CD4-positive, alpha-beta T cell treated with Interleukin-10 for 1 hour (primary cell): Measurements from ENCODE around the gene VCAN.

Experiments
- DNase-seq: peaks from one replicate; pipeline ENCODE4 v3.0.0-alpha.2; 2020

The VCAN gene

DNA sequence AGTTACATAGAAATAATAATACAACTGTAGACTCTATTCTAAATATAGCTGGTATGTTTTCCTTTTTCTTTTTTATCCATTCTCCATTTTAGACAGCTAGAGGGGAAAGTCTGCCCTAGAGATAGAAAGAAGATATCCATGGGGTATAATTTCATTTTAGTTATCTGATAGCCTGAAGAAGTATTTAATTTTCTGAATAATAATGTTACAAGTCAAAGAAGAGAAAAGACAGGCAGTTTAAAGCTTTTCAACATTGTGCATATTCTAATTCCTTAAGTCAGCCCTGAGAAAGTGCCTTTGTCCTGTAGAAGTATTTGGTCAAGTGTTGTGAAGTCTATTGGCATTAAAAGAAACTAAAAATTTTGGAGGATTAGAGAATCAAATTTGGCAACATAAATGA lies 2.5 kb upstream of the VCAN start:
- no peak for DNase-seq

- DNase-seq: no peak
These were observed 779 bp upstream of the VCAN start for GRCh38 chr5:83470526-83471404.

DNA sequence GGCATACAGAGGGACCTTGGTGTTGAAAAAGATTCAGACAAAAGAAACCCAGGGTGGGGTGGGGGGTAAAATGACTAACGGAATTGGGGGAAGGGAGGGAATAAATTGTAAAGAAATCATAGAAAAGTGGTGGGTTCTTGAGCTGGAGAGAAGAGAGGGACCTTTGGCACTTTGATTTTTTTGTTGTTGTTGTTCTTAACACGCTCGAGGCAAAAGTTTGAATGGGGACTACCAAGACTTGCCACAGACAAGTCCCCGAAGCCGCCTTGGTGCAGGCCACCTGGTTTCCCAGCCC lies 616 bp downstream of the VCAN start:
- DNase-seq: no peak

DNA sequence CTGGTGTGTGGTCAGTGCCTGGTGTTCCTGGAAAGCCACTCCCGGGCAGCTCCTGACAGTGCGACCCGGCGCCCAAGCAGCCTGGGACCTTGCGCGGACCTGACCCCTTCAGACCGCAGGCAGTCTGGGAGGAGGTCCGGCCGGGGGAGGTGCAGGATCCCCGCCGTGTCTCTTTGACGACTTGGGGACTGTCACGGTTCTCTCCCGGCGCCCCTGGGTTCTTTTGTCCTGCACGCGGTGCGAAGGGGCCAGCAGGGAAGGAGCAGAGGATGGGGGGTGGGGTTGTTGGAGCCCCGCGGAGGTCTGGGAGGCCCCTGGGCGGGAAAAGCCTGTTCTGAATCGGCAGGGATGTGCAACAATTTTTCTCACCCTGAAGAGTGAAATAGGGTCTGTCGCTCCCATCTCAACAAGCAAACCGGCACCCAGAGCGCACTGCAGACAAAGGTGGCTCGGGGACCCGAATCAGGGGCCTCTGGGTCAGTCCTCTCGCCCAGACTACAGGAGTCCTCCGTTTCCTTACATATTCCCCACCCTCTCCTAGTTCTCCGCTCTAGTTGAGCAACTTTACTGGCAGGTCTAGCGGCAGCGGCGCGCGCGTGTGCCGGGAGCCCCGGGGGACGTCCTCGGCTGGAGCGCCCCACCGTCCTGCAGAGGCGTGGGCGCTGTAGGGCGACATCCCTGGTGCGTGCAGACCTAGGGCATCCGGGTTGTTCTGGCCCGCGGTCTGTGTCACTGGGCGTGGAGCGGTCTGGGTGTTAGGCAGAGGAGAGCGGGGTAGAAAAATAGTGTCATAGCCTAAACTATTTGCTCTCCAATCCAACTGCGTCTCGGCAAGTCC lies 1.2 kb downstream of the VCAN start:
- no peak for DNase-seq

DNA sequence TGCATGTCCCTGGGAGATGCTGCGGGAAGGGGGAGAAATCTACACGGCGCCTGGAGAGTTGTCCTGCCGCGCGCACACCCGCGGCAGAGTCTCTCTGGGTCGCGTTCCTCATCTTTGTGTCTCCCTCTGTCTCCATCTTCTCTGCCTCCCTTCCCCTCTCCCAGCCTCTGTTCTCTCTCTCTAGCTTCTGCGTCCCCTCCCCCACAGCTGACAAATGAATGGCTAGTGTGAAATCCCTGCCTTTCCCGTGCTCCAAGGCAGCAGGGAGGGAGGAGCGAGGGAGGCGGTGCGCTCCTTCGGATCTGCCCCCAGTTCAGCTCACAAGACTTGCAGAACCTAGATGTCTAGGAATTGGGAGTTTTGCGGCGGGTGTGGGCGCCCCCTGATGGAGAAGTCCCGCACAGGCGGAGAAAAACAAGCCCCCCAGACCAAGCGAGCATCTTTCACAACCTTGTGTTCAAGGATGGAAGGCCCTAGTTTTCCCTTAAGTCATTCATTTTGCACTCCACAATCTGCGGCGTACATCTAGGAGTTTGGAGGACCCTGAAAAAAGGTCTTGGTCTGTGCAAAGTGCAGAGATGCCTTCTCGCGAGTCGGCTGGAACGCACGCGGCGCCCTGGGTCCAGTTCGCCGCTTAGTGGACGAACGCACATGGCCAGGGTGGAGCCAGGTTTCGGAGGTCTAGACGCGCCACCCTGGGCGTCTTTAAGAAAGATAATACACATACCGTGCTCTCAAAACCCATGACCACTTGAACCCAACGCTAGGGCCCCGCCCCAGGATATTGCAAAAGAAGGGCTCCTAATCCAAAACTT lies 2.0 kb downstream of the VCAN start:
- DNase-seq: peak; percentile 37

- DNase-seq: peak; percentile 20
These were observed 2.7 kb downstream of the VCAN start for GRCh38 chr5:83474161-83474796.

GRCh38 chr5:83474991-83475390 lies 3.4 kb downstream of the VCAN start:
- no peak for DNase-seq

- no peak for DNase-seq
These were observed 3.9 kb downstream of the VCAN start for GRCh38 chr5:83475391-83475863.

- no peak for DNase-seq
These were observed 4.6 kb downstream of the VCAN start for GRCh38 chr5:83475935-83476814.

DNA sequence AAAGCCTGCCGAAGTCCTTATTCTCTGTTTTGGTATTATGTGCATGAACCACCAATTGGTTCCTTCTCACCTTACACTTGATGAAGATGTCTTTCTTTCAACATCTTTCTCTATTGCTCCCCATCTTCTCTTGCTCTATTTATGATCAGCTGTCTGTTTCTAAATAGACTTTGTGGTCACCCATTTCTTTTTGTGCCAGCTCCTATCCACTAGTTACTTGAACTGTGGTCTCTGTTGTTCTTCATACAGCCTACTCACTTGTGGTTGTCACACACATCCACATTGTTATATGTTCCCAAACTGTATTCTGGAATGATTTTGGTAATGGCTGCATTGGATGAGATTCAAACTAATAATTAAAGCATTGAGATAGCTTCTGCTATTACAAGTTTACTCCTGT lies 11.4 kb downstream of the VCAN start:
- DNase-seq: no peak

GRCh38 chr5:83484294-83484693 lies 12.8 kb downstream of the VCAN start:
- DNase-seq: no peak

DNA sequence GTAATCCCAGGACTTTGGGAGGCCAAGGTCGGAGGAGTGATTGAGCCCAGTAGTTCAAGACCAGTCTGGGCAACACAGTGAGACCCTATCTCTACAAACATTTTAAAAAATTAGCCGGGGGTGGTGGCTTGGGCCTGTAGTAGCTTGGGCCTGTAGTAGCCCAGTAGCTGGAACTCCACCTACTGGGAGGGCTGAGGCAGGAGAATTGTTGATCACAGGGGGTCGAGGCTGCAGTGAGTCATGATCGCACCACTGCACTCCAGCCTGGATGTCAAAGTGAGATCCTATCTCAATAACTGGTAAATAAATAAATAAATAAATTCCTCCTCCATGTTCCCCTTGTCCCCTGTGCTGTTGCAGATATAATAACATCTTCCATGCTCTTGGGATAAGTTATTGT lies 14.3 kb downstream of the VCAN start:
- no peak for DNase-seq

DNA sequence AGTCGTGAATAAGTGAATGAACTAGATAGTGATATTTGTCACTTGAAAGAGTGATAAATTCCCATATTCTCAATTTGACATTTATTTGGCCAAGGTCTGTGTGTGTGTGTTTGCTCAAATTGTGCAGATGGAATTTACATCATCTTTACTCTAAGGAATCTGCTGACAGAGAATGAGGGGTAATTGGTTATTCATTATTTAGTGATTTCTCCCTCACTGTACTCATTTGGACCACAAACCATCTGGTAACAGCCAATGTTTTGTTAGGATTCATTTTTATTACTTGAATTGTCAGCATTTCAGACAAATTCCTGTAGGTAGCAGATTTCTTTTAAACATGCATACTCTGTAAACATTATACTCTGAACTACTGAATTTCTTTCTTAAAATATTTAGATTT lies 15.6 kb downstream of the VCAN start:
- no peak for DNase-seq

GRCh38 chr5:83488271-83488670 lies 16.7 kb downstream of the VCAN start:
- DNase-seq: no peak

DNA sequence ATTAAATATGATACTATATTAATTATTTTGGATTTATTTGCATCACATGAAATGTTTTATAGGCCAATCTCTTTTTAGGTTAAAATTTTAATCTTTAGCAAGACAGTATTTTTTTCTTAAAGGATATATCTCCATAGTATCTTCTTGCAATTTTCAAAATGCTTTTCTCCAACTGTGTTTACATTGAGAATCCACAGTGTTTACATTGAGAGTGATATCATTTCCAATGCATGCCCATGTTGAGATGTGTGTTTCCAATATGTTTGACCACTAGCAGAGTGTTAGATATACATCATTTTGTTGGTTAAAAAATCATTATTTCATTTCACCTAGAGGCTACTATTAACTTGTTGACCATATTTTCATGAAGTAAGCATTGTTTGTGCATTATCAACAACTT lies 17.3 kb downstream of the VCAN start:
- DNase-seq: no peak

- no peak for DNase-seq
These were observed 18.7 kb downstream of the VCAN start for GRCh38 chr5:83490203-83490602.

DNA sequence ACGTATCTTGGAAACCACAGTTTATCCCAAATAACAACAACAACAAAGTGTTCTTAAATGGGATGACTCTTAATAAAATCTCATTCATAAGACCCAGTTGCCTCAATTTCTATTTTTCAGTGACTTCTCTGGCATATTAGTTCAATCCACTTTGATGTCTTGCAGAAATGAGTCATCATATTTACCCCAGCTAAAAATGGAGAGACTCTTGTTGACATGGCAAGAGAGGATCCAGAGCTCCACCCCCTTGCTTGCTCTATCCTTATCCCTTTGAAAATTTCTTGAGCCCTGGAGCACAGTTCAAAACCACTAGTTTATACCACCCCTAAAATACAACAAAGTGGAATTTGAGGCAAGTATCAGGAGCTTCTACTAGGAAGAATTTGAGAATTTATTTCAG lies 20.8 kb downstream of the VCAN start:
- no peak for DNase-seq

- DNase-seq: no peak
These were observed 22.1 kb downstream of the VCAN start for GRCh38 chr5:83493644-83494043.

DNA sequence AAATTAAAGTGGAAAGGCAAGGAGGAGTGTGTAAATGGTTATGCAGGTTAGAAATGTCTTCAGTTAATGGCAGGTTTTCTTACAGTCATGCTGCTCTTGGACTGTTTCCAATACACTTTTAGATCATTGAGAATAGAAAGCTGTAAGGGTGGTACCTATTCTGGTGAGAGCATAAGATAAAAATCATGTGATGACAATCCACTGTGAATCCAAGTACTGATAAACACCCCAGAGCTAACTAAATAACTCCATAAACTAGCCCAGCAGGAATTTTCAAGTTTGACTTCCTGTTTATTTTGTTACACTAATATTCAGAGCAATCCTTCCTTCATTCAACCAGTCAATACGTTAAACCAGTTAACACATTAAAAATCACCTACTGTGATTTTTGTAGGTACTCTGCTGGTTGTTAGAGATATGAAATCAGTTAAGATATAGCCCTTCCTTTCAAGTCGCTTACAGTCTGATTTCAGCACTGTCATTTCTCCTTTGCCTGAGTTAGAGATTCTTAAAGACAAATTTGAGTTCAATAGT lies 22.6 kb downstream of the VCAN start:
- DNase-seq: no peak

- DNase-seq: no peak
These were observed 23.1 kb downstream of the VCAN start for GRCh38 chr5:83494666-83495065.

DNA sequence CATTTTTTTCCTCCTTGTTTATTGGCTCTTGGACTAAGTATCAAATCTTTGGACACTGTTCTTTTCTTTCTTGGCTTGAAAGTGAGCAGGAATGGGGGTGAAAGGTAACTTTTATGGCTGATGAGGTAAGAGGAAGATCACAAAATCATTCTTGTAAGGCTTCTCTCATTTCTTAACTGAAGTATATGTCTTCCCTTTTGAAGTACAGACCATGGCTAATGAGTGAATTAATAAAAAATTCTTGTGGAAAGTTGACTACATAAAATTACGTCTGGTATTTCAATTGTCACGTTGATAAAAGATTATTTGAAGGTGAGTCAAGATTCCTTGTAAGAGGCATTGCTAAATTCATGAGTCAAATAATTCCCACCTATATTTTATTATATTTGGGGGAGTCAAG lies 25.1 kb downstream of the VCAN start:
- DNase-seq: no peak

DNA sequence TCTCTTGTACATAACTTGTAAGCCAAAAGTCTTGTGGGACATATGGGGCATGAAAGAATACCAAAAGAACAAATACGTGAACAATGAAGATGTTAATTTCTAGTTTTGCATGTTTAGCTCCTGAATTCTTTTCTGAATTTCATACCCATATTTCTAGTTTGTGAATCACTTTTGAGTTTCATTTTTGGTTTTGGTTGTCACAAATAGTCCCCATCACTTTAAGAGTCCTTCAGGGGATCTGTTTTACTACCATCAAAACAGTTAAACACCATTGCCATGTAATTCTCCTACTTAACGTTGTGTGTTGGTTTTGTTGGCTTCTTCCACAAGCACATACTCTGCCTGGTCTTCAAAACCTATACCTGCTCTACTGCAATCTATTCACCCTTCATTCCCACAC lies 27.0 kb downstream of the VCAN start:
- no peak for DNase-seq
